Trophoblast cell (in vitro differentiated cells and primary cell): ENCODE data around the gene ETV6.

Experiments used
- DNase-seq, 2 donors: peaks; one replicate each; pipeline ENCODE4 v3.0.0-alpha.2; 2016
- H2AFZ ChIP-seq: 2 replicates; pipeline ENCODE4 v1.6.1; 2013; ENCODE audit warnings: low read length, moderate library complexity, mild to moderate bottlenecking; ENCODE audit not compliant: insufficient read depth, poor library complexity
- H2AK5ac ChIP-seq: 2 replicates; pipeline ENCODE4 v1.6.1; 2013; ENCODE audit warnings: mild to moderate bottlenecking, low read length
- H2BK120ac ChIP-seq: 2 replicates; pipeline ENCODE4 v1.6.1; 2013; ENCODE audit warnings: low read length, mild to moderate bottlenecking, moderate library complexity; ENCODE audit not compliant: insufficient read depth, poor library complexity
- H2BK12ac ChIP-seq: 2 replicates; pipeline ENCODE4 v1.6.1; 2013; ENCODE audit warnings: mild to moderate bottlenecking, low read length, moderate library complexity
- H2BK5ac ChIP-seq: 2 replicates; pipeline ENCODE4 v1.6.1; 2013; ENCODE audit warnings: low read length, low read depth, moderate library complexity, mild to moderate bottlenecking; ENCODE audit not compliant: poor library complexity
- H3K14ac ChIP-seq: 2 replicates; pipeline ENCODE4 v1.6.1; 2013; ENCODE audit warnings: mild to moderate bottlenecking, low read length
- H3K18ac ChIP-seq: 2 replicates; pipeline ENCODE4 v1.6.1; 2013; ENCODE audit warnings: mild to moderate bottlenecking, low read length
- H3K23ac ChIP-seq: 2 replicates; pipeline ENCODE4 v1.6.1; 2013; ENCODE audit warnings: low read length
- H3K27ac ChIP-seq: 2 replicates; pipeline ENCODE4 v1.5.1; 2013; ENCODE audit warnings: low read depth, mild to moderate bottlenecking, inconsistent platforms, low read length, moderate library complexity
- H3K27me3 ChIP-seq: 2 replicates; pipeline ENCODE4 v1.6.1; 2013; ENCODE audit warnings: inconsistent platforms, mild to moderate bottlenecking, low read length, moderate library complexity; ENCODE audit not compliant: insufficient read depth
- H3K36me3 ChIP-seq, 2 experiments: 1 replicate in 1 of 2; 2 replicates in 1 of 2; pipeline ENCODE4 v1.6.1; 2013; ENCODE audit warnings: low read length in 2 of 2, mild to moderate bottlenecking in 2 of 2, moderate library complexity in 1 of 2; ENCODE audit not compliant: insufficient read depth in 2 of 2, control insufficient read depth in 1 of 2
- H3K4ac ChIP-seq: 2 replicates; pipeline ENCODE4 v1.6.1; 2013; ENCODE audit warnings: low read depth, mild to moderate bottlenecking, low read length, moderate library complexity
- H3K4me1 ChIP-seq, 2 experiments: 1 replicate in 1 of 2; 2 replicates in 1 of 2; pipeline ENCODE4 v1.6.1; 2013; ENCODE audit warnings: low read length in 2 of 2, mild to moderate bottlenecking in 2 of 2, moderate library complexity in 1 of 2; ENCODE audit not compliant: insufficient read depth in 2 of 2, control insufficient read depth in 1 of 2
- H3K4me2 ChIP-seq: 2 replicates; pipeline ENCODE4 v1.6.1; 2013; ENCODE audit warnings: inconsistent platforms, mild to moderate bottlenecking, low read length, moderate library complexity
- H3K4me3 ChIP-seq: 2 replicates; pipeline ENCODE4 v1.5.1; 2013; ENCODE audit warnings: mild to moderate bottlenecking, low read depth, low read length, inconsistent platforms
- H3K79me1 ChIP-seq: one replicate; pipeline ENCODE4 v1.6.1; 2013; ENCODE audit warnings: low read length
- H3K79me2 ChIP-seq: 2 replicates; pipeline ENCODE4 v1.6.1; 2013; ENCODE audit warnings: low read length, mild to moderate bottlenecking; ENCODE audit not compliant: control insufficient read depth, insufficient read depth, poor library complexity
- H3K9ac ChIP-seq: 2 replicates; pipeline ENCODE4 v1.6.1; 2013; ENCODE audit warnings: mild to moderate bottlenecking, low read length
- H3K9me3 ChIP-seq: 2 replicates; pipeline ENCODE4 v1.6.1; 2013; ENCODE audit warnings: low read depth, mild to moderate bottlenecking, control low read depth, inconsistent platforms, low read length; ENCODE audit not compliant: insufficient read depth
- H4K12ac ChIP-seq: 2 replicates; pipeline ENCODE4 v1.6.1; 2013; ENCODE audit warnings: low read depth, mild to moderate bottlenecking, low read length, moderate library complexity
- H4K8ac ChIP-seq: 2 replicates; pipeline ENCODE4 v1.6.1; 2013; ENCODE audit warnings: low read depth, mild to moderate bottlenecking, low read length, moderate library complexity
- H4K91ac ChIP-seq: one replicate; pipeline ENCODE4 v1.6.1; 2013; ENCODE audit warnings: low read depth, mild to moderate bottlenecking, low read length, moderate library complexity
- WGBS: extraction: QIAGEN DNeasy Blood & Tissue Kit; methylation state at CpG from one replicate; pipeline ENCODE4 v1.1.7; 2013; ENCODE audit warnings: missing lambda C conversion rate; ENCODE audit not compliant: insufficient read length, insufficient coverage; ENCODE audit errors: extremely low coverage; 5-methylcytosine and 5-hydroxymethylcytosine counted together

ETV6 gene

DNA sequence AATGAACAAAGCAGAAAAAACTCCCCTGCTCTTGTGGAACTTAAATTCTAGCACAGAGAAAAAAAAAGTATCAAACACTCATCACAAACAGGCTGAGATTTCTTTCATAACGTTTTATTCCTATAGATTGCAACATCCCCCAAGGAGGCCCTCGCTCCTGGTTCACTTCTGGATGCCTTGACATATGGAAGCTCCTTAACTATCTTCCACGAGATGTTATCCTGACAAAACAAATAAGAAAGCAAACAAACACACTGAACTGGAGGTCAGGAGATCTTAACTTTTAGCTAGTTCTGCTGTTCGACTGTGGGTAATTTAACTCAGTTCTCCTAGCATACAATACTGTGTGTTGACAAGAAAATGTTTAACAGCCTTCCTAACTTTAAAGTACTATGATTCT lies 104.8 kb downstream of the ETV6 start:
- no peak overlapping the region for H3K9ac ChIP-seq
- peak in 1 of 2 donors; percentile 56 for DNase-seq
- no peak overlapping the region for H3K4me2 ChIP-seq
- no peak overlapping the region for H3K14ac ChIP-seq
- no peak overlapping the region for H2AK5ac ChIP-seq
- H3K23ac ChIP-seq, result no peak overlapping the region
- H3K9me3 ChIP-seq, result peaks cover 2% of the 10 kb centered on the region
- WGBS, result no CpG with 5 or more reads among the region's 4 CpGs
- no peaks in the 10 kb centered on the region for H3K79me2 ChIP-seq
- peaks cover 2 to 3% of the 10 kb centered on the region in 2 experiments for H3K36me3 ChIP-seq
- H3K4ac ChIP-seq, result no peak overlapping the region
- H4K12ac ChIP-seq, result no peak overlapping the region
- no peak overlapping the region for H2AFZ ChIP-seq
- H3K4me3 ChIP-seq, result no peak overlapping the region
- no peak overlapping the region for H4K91ac ChIP-seq
- no peak overlapping the region for H2BK12ac ChIP-seq
- no peak overlapping the region for H3K18ac ChIP-seq
- peaks cover 0 to 2% of the 10 kb centered on the region in 2 experiments for H3K4me1 ChIP-seq
- no peak overlapping the region for H2BK5ac ChIP-seq
- H2BK120ac ChIP-seq, result no peak overlapping the region
- H3K79me1 ChIP-seq, result no peaks in the 10 kb centered on the region
- no peak overlapping the region for H3K27ac ChIP-seq
- no peak overlapping the region for H4K8ac ChIP-seq
- no peaks in the 10 kb centered on the region for H3K27me3 ChIP-seq

DNA sequence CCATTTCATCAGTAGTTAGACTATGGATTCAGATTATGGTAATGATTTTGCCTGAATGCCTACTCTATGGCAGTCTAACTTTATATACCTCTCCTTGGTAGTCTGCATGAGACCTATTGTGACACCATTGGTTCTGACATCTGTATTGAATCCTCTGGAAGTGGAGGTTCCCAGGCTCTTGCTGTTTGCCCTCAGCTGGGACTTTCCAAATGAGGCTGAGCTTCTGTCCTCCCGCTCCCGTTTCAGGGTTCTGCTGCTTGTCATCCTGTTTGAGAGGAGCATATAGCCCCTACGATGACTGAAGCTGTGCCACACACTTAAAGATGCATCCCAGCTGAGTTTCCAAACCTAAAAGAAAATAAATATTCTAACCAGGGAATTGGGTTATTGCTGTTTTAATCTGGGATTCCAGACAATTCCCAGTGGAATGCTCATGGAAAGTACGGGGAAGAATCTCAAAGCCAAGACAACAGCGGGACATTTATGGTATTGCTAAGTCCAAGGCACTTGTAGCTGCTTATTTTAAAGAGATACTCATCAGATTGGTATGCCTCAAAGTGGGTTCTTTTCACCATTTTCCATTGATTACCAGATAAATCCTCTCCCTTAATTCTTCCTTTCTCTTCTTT lies 105.9 kb downstream of the ETV6 start:
- H3K4me1 ChIP-seq, result peaks cover 0 to 2% of the 10 kb centered on the region in 2 experiments
- H4K8ac ChIP-seq, result no peak overlapping the region
- H3K4me2 ChIP-seq, result no peak overlapping the region
- H3K4ac ChIP-seq, result no peak overlapping the region
- no peak overlapping the region for H2BK5ac ChIP-seq
- peaks cover 2 to 3% of the 10 kb centered on the region in 2 experiments for H3K36me3 ChIP-seq
- H4K12ac ChIP-seq, result no peak overlapping the region
- no peak for DNase-seq
- H3K18ac ChIP-seq, result no peak overlapping the region
- H3K9ac ChIP-seq, result no peak overlapping the region
- WGBS, result no CpG with 5 or more reads among the region's 5 CpGs
- H3K79me1 ChIP-seq, result no peaks in the 10 kb centered on the region
- no peaks in the 10 kb centered on the region for H3K79me2 ChIP-seq
- H3K9me3 ChIP-seq, result peaks cover 2% of the 10 kb centered on the region
- H3K4me3 ChIP-seq, result no peak overlapping the region
- H2AK5ac ChIP-seq, result no peak overlapping the region
- no peak overlapping the region for H3K14ac ChIP-seq
- no peak overlapping the region for H4K91ac ChIP-seq
- no peak overlapping the region for H2BK12ac ChIP-seq
- no peaks in the 10 kb centered on the region for H3K27me3 ChIP-seq
- no peak overlapping the region for H3K23ac ChIP-seq
- H2AFZ ChIP-seq, result no peak overlapping the region
- no peak overlapping the region for H2BK120ac ChIP-seq
- H3K27ac ChIP-seq, result no peak overlapping the region

GRCh38 chr12:11756022-11756421 lies 106.5 kb downstream of the ETV6 start:
- H3K27ac ChIP-seq, result no peak overlapping the region
- H4K91ac ChIP-seq, result no peak overlapping the region

GRCh38 chr12:11756523-11756922 lies 107.0 kb downstream of the ETV6 start:
- Histone ChIP-seq H3K4me2 (no peak overlapping the region), H2AK5ac (no peak overlapping the region), H3K36me3 (peaks cover 2 to 3% of the 10 kb centered on the region in 2 experiments), H4K8ac (no peak overlapping the region), H2AFZ (no peak overlapping the region), H3K9me3 (peaks cover 2% of the 10 kb centered on the region), H3K79me2 (no peaks in the 10 kb centered on the region), H3K9ac (no peak overlapping the region), H2BK5ac (no peak overlapping the region), H3K4me3 (no peak overlapping the region), H3K27ac (no peak overlapping the region), H4K91ac (no peak overlapping the region), H3K79me1 (no peaks in the 10 kb centered on the region), H3K4ac (no peak overlapping the region), H3K23ac (no peak overlapping the region), H3K27me3 (no peaks in the 10 kb centered on the region), H2BK120ac (no peak overlapping the region), H3K4me1 (peaks cover 0 to 2% of the 10 kb centered on the region in 2 experiments), H2BK12ac (no peak overlapping the region), H4K12ac (no peak overlapping the region), H3K18ac (no peak overlapping the region), H3K14ac (no peak overlapping the region)
- DNase-seq, result no peak
- WGBS, result no CpG with 5 or more reads among the region's 6 CpGs

More at GRCh38 chr12:11756022-11756421, 106.5 kb downstream of the ETV6 start:
- H3K36me3 ChIP-seq, result peaks cover 2 to 3% of the 10 kb centered on the region in 2 experiments
- H2AK5ac ChIP-seq, result no peak overlapping the region
- no CpG with 5 or more reads among the region's 2 CpGs for WGBS
- H2BK12ac ChIP-seq, result no peak overlapping the region
- no peaks in the 10 kb centered on the region for H3K27me3 ChIP-seq
- H3K79me2 ChIP-seq, result no peaks in the 10 kb centered on the region
- peaks cover 0 to 2% of the 10 kb centered on the region in 2 experiments for H3K4me1 ChIP-seq
- DNase-seq, result no peak
- H2BK120ac ChIP-seq, result no peak overlapping the region
- H3K18ac ChIP-seq, result no peak overlapping the region
- H3K4ac ChIP-seq, result no peak overlapping the region
- H3K23ac ChIP-seq, result no peak overlapping the region
- no peak overlapping the region for H4K8ac ChIP-seq
- no peak overlapping the region for H3K4me3 ChIP-seq
- no peak overlapping the region for H3K14ac ChIP-seq
- no peak overlapping the region for H2AFZ ChIP-seq
- peaks cover 2% of the 10 kb centered on the region for H3K9me3 ChIP-seq
- no peak overlapping the region for H4K12ac ChIP-seq
- no peaks in the 10 kb centered on the region for H3K79me1 ChIP-seq
- no peak overlapping the region for H3K9ac ChIP-seq
- H3K4me2 ChIP-seq, result no peak overlapping the region
- H2BK5ac ChIP-seq, result no peak overlapping the region
